ENCODE results near the gene ATXN10.

ATXN10 gene

DNA sequence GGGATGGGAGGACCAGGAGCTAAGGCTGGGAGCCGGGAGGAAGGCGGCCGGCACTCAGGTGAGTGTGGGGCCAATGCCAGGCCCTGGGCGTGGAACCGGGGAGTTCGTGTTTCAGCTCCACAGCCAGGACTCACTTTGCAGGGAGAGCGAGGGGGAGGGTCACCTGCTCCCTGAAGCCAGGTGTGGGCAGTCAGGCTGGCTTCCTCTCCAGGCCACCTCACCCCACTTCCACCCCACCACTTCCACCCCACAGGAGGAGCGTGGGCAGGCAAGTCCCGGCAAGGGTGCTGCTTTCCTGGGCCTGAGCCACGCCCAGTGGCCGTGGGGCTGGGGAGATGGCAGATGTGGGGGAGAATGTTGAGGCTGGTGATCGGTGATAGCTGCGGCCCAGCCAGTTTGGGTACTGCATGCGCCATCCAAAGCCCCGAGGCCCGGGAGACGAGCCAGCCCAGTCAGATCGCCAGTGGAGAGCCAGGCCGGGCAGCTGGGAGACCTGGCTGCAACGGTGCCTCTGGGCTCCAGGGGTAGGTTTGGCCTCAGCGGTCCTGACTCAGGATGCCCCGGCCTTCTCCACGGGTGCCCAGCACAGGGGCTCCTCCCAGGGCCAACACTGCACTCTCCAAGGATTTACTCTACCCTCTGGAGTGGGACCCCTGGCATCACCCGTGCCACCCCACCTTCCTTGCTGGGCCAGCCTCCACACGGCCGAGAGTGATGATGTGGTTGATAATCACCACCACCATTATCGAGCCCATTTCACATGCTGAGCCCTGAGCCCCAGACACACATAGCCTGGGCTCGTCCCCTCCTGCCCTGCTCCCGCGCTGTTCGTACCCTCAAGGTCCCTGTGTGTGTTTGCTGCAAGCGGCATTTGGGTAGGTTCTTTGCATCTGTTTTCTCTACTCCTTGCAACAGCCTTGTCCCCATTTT is 211.5 kb downstream of the ATXN10 start:
- no peak for DNase-seq

DNA sequence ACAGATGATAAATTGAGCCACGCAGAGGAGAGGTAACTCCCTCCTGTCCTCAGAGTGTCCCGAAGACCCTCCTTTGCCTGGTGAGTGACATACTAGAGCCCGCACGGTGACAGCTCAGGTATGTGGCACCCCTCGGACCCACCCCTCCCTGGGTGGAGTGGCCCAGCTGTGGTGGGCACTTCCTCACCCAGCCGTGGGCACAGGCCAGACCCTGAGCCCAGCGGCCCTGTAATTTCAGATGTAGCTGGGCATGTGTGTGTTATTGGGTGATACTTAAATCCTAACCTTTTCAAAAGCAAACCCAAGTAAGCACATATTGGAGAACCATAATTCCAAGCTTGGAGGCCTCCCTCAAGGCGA is 212.2 kb downstream of the ATXN10 start:
- no peak for DNase-seq

DNA sequence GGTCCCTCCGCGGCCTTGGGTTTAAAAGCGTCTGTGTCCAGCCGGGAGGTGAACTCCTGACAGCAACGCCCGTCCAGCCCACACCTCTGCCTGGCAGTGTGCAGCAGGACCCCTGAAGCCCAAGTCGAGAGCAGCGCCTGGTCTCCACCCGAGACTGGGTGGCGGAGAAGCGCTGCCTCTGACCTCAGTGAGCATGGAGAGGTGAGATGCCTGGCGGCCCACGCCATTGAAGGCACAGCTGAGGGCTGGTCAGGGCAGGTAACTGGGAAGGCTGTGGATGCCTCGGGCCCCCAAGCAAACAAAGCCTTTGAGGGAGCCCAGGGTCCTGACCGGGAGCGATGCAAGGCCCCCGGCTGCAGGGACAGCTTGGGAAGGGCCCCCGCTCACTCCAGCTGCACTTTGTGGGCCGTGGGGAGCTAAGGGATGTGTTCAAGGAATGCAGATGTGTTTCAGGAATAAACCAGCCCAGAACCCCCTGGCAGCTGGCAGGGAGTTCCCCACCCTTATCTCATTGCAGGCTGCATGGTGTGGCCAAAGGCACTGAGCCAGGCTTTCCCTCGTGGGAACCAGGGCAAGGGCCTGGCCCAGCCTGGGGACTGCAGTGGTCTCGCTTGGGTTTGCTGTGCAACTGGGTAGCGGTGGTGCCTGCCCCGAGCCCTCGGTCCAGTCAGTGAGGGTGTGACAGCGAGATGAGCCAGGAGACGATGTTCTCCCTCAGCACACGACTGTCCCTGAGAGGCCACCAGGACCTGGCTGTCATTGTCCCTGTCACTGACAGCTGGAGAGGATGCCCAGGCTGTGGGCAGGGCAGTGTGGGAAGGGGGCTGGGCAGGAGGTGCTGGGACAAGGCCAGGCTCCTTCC is 212.8 kb downstream of the ATXN10 start:
- peak; percentile 31 for DNase-seq

DNA sequence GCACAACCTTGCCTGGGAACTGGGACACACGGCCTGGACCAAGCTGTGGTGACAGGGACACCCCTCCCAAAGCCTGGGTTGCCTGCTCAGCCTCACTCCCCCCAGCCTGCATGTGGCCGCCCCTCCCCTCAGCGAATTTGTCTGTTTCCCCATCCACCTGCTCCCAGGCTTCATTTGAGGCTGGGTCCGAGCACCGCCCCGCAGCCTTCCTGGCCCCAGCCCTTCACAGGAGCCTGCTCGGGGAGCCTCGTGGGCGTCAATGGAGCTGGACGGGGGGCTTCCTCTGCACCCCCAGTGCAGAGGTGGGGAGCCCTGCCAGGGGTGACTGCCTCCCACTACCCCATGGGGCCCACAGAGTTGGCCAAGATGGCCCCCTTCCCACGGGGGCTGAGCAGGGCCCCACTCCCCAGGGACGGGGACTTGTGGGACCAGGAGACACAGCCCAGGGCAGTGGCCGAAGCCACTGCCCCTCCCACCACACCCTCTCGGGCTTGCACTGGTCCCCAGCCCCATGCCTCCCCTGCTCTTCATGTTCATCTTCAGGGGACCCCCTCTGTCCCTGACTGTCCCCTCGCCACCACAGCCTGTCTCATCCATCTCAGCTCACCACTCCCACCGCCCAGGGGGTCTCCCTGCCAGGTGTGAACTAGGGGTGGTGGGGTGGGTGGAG is 213.7 kb downstream of the ATXN10 start:
- DNase-seq = no peak

DNA sequence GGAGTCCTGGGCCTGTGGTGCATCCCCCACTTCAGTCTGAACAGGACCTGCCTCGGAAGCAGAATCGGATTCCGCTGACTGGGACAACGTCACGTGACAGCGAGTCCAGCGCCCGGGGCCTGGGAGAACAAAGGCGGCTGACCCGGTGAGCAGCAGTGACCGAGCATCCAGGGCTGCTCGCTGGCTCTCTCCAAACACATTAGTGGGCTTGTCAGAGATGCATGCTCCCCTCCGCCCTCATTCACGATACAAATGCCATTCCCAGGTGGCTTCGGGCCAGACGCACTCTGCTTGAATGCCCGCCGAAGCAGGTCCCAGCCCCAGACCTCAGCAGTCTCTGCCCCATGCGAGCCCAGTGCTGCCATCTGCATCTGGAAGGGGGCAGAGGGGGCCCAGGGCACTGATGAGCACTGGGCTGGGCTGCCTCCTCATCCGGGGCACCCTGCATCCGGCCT is 214.3 kb downstream of the ATXN10 start:
- DNase-seq = no peak

DNA sequence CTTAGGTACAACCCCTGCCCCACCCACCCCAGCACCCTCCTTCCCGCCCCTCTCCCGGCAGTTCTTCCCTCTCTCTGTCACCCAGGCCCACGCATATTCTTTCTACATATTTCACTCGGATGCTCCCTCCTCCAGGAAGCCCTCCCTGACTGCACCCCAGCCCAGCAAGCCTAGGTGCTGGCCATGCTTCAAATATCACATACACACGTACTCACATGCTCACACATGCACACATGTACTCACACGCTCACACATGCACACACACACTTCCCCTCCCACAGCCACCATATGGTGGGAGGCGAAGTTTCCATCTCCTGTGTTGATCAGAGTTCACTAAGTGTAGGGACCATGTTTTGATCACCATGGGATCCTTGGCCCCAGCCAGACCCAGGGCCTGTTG is 214.9 kb downstream of the ATXN10 start:
- no peak for DNase-seq

DNA sequence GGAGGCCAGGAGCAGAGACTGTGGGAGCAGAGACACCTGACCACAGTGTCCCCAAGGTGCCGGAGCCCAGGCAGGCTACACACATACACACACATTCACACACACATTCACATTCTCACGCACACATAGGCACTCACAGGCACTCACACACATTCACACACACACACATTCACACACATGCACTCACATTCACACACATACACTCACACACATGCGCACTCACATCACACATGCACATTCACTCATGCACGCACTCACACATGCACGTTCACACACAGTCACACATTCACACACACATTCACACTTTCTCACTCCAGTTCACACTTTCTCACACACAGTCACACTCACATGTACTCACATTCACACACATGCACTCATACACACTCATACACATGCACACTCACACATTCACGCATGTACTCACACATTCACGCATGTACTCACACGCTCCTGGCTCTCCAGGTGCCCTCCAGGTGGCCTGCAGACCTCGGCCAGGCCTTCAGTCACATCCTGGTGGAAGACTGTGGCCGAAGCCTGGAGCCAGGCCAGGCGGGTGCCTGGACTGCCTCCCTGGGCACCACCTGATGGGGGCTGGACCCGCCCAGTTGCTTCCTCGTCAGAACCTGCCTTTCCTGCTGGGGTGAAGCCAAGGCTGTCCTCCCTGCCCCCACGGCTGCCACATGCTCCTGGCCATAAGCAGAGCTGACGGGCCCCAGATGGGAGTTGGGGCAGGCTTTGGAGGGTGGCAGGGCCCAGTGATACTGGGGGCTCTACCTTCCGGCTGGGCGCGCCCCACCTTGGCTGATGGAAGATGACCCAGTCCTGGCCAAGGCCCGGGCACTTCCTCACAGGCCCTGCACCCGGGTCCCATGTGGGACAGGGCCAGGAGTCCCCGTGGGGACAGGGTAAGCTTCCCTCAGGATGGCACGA is 215.8 kb downstream of the ATXN10 start:
- DNase-seq = peak; percentile 44

DNA sequence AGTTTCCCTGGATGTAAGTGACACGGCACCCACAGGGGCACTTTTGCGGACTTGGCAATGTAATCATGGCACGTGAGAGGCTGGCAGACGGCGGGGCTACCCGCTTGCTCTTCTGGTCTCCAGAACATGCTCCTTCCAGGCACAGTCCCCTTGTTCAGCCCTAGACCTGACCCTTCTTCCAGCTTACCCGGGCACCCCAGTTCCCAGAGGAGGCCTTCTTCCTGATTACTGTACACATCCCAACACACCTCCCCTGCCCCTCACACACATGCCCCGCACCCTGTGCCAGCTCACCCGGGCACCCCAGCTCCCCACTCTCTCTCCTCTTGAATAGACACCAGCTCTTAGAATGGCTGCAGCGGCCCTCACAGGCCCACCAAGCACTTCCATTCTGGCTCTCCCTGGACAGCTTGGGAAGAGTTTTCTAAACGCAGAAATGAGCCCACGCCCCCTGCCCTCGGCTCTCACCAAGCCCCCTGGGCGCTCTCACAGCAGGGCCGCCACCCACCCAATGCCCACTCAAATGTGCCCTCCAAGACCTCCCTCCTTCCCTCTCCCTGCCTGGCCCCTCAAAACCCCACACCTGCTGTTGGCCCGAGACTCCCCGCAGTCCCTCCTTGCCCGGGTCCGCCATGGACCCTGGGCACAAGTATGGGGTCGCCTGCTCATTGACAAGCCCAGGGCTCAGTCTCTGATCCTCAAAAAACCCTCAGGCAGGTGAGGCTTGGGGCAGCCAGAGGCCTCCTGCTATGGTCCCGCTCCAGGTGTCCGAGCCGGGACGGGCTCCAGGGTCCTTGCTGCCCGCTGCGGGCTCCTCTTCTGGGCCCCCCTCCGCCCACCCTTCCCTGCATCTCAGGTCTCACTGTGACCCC is 216.8 kb downstream of the ATXN10 start:
- no peak for DNase-seq

DNA sequence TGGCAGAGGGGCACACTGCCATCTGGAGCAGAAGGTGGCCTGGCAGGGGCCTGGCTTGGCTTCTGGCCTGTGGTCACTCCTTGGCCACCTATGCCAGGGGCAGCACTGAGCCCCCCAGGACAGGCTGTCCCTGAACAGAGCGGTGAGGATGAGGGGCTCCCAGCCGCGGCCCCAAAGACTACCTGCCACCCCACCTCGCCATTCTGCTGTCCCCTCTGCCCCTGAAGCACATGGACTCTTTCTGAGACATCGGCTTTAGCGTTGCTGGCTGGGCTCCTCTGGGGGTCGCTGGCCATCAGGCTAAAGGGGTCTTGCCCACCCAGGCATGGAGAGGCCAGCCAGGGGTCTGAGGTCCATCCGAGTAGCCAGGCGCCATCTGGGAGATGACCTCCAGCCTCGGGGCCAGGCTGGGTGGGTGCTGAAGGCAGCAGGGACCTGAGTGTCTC is 217.5 kb downstream of the ATXN10 start:
- no peak for DNase-seq

DNA sequence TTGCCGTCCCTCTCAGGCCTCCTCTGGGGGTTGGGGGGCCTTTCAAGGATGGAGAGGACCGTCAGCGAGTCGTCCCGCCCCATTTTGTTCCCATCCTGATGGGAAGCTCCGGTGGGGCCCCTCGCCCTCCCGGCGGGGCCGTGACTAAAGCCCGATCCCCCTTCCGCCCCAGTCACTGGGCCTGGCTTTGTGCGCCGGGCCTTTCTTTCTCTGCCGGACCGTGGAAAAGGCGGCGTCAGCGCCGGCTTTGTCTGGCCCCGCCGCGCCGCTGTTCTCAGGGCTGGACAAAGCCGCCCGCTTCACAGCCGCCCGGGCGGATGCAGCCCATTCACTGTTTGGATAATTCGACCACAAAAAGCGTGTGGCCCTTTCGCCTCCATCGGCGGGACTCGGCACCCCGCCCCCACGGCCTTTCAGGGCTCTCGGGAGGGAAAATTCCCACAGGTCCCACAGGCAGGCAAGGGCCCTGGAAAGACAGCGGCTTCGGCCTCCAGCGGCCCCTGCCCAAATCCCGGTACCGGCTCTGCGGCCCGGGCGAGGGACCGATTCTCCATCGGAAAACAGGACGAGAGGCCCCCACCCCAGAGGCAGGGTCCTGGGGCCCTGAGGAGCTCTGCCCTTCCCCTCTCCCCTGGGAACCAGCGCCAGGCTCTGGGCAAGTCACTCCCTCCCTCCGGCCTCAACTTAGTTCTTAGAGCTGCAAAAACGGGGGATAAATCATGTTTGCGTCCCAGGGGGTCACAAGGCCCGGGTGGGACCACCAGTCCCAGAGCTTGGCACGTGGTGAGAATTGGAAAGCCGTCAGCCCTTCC is 218.1 kb downstream of the ATXN10 start:
- DNase-seq = peak; percentile 56

DNA sequence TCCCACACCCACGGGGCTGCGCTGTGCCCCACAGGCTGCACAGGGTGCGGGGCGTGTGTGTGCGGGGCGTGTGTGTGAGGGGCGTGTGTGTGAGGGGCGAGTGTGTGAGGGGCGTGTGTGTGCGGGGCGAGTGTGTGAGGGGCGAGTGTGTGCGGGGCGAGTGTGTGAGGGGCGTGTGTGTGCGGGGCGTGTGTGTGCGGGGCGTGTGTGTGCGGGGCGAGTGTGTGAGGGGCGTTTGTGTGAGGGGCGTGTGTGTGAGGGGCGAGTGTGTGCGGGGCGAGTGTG is 218.7 kb downstream of the ATXN10 start:
- DNase-seq = no peak

DNA sequence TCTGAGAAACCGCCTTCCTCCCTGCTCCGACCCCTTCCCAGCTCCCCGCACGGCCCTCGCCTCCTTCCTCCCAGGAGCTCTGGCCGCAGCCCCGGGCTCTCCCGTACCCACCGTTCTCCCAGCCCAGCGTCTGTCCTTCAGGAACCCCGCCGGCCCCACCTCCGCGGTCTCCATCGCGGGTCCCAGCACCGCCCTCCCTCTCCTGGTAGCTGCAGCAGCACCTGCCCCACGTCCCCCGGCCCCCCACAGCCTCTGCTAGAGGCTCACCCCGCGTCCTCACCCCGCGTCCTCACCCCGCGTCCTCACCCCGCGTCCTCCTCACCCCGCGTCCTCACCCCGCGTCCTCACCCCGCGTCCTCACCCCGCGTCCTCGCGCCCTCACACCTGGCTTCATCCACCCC is 219.4 kb downstream of the ATXN10 start:
- no peak for DNase-seq

DNA sequence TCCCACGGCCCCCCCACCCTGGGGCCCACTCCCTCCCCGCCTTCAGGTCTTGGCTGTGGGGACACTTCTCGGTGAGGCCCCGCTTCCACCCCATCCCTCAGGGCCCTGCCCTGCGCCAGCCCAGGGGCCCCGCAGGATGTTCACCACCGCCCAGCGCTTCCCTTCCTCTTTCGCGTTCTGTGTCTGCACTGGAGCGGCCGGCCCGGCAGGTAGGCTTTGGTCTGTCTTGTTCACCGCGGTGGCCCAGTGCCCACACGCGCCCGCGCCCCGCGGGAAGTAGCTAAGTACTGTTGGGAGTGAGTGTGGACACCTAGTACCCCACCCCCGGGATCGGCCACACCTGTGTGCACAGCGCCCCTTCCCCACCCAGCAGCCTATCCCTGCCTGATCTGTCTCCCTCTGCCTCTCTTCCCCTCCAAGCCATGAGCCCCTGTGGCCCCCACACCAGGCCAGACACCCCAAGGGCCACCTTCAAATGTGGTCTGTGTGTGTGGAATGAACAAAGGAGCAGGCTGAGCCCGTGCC is 219.9 kb downstream of the ATXN10 start:
- no peak for DNase-seq

DNA sequence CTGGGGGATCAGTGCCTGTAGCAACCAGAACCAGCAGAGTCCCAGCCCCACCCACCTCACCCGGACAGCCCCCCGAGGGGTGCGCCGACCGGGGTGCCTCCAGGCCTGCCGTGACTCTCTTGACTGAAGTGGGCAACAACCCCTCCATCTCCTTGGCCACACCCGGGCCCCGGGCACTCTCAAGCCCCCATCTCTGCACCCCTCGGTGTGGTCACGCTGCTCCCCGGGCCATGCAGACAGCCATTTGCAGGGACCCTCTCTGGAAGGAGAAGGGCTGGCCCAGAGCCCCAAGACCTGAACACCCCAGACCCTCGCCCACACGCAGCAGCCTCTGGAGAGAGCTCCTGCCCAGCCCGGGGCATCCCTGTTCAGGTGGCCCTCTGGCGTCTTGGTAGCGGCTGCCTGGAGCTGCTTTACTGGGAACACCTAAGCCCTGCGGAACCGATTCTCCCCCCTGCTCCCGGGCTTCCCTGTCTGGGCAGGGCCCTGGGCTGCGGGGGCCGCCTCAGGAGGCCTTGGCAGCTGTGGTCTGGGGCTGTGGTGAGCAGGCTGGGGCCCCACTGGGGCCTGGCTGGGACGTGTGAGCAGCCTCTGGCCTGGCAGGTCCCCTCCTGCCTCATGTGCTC is 220.5 kb downstream of the ATXN10 start:
- DNase-seq = no peak

DNA sequence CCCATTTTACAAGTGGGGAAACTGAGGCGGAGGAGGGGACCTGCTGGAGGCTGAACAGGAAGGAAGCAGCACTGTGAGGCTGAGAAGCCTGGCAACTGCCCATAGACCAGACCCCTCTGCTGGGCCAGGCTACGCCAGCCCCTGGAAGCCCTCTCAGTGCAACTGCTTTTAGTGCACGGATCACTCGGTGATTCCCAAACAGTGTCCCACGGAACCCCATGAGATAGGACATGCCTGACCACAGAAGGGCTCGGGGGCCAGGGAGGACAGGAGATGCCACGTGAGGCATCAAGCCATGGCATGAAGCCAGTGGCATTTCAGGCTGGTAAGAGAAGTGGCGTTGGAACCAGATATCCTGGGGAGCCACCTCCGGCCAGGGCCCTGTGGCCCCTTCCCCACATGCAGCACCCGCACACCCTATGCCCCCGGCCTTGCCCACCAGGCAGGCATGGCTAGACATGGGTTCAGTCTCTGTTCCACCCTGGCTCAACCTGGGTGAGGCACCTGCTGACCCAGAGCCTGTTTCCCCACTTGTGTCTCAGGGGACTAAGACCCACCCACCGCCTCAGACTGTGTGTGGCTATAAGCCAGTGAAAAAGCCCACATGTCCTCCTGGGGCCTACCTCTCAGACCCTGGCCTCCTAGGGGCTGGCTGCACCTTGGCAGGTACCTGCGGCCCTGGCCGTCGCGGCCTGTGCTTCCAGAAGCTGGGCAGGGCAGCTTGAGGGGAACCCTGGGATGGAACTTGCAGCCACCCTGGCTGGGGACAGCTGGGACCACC is 221.2 kb downstream of the ATXN10 start:
- no peak for DNase-seq

DNA sequence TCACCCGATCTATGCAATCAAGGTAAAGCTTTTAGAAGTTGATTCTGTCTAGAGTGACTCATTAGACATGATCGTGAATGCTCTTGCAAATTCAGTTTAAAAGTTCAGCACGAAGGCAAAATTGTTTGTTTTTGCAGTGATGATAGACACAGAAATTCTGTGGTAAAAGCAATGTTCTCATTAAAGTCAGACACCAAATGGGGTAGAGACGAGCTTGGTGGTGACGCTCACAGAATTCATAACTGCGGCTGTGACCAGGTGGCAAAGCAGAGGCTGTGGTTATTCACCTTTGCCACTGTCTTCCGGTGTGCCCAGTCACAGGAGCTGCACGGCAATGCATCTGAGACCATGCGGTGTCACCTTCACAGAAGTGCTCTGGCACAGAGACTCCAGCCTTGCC is 221.9 kb downstream of the ATXN10 start:
- no peak for DNase-seq
